ENCODE data around the gene TRIM33. TPM values are rescaled to one million over a fixed set of nuclear protein-coding genes. Genes with fewer than 3 reads are reported as not detected.

The TRIM33 gene
- total RNA-seq, 1 experiment from 2014 or later = 53.8 TPM

DNA sequence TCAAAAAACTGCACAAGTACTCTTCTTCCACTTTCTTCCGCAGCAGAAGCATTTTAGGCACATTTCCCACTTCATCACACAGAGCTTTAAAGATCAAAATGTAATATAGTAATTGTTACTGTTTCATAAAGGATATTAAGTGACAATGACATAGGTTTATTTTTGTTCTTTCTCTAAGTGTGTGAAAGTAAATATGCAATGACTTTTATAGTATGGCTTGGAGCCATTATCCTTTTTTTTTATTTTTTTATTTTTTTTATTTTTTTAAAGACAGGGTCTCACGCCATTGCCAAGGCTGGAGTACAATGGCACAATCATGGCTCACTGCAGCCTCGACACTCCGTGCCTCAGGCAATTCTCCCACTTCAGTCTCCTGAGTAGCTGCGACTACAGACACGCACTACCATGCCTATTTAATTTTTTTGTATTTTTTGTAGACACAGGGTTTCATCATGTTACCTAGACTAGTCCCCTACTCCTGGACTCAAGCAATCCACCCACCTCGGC, 7.0 kb downstream of the TRIM33 start:
- Histone ChIP-seq H3K4me2 (ENCODE audit: insufficient read depth, insufficient read length, low read length) (no peak overlapping the region), H3K79me1 (ENCODE audit: insufficient read depth, low read depth, low read length, poor library complexity, severe bottlenecking) (peaks cover 2% of the 10 kb centered on the region), H4K20me1 (ENCODE audit: control insufficient read depth, insufficient read depth, insufficient read length) (no peaks in the 10 kb centered on the region), H3K79me2 (ENCODE audit: insufficient read depth, low read length) (peaks cover 48% of the 10 kb centered on the region), H3K4ac (ENCODE audit: low read depth, low read length) (no peak overlapping the region), H2BK20ac (ENCODE audit: low read depth, low read length, poor library complexity, severe bottlenecking) (no peak overlapping the region), H3K4me1 (ENCODE audit: insufficient read depth, low read length) (peaks cover under 1% of the 10 kb centered on the region; the same call in 1 of the 2 replicates), H2AK5ac (ENCODE audit: insufficient read length, low read length) (no peak overlapping the region), H2BK5ac (ENCODE audit: insufficient read length, low read length) (no peak overlapping the region), H3K9me3 (ENCODE audit: control insufficient read depth, low read depth, low read length) (no peaks in the 10 kb centered on the region), H4K91ac (ENCODE audit: insufficient read length, low read depth, low read length) (no peak overlapping the region), H4K5ac (ENCODE audit: insufficient read length, low read depth, low read length) (no peak overlapping the region), H2BK120ac (ENCODE audit: low read depth, low read length, poor library complexity, severe bottlenecking) (no peak overlapping the region), H3K27ac (ENCODE audit: insufficient read length, low read depth, low read length) (no peak overlapping the region), H4K8ac (replicated peaks; ENCODE audit: insufficient read length, low read depth, low read length) (no peak overlapping the region), H2AFZ (ENCODE audit: low read length) (no peak overlapping the region), H3K18ac (ENCODE audit: insufficient read length, low read depth, low read length) (no peak overlapping the region), H3K27me3 (ENCODE audit: insufficient read depth, low read length) (no peaks in the 10 kb centered on the region), H3K23me2 (ENCODE audit: insufficient read length, low read depth, low read length, poor library complexity, severe bottlenecking) (peaks cover 1% of the 10 kb centered on the region), H3K23ac (ENCODE audit: insufficient read length, low read depth, low read length) (no peak overlapping the region), H3T11ph (ENCODE audit: low read length) (no peak overlapping the region), H3K14ac (ENCODE audit: insufficient read depth, low read length) (no peak overlapping the region), H2BK15ac (ENCODE audit: low read depth, low read length) (no peak overlapping the region), H3K9ac (ENCODE audit: extremely low read depth, insufficient read length, low read length) (no peak overlapping the region), H2BK12ac (ENCODE audit: insufficient read length, low read depth, low read length) (no peak overlapping the region), H3K56ac (ENCODE audit: insufficient read length, low read depth, low read length) (no peak overlapping the region)
- no peak for TF ChIP-seq CTCF (conservative IDR thresholded peaks at IDR 0.05)
- H3K4me3 Mint-ChIP-seq = no peak overlapping the region
- no peak for DNase-seq
- WGBS (ENCODE audit: extremely low coverage, insufficient read length, low lambda C conversion rate) = no CpG with 5 or more reads among the region's 7 CpGs
- H3K27me3 Mint-ChIP-seq (ENCODE audit: low read depth) = no peaks in the 10 kb centered on the region
- H3K9me3 Mint-ChIP-seq = no peaks in the 10 kb centered on the region
- H3K27ac Mint-ChIP-seq = no peak overlapping the region
- H3K36me3 Mint-ChIP-seq (ENCODE audit: insufficient read depth in 1 of 3, low read depth in 3 of 3) = peaks cover 16 to 21% (median 21%) of the 10 kb centered on the region in 3 experiments; a peak in 6 of 7 replicates
- H3K4me1 Mint-ChIP-seq = peaks cover 32 to 36% of the 10 kb centered on the region in 2 experiments

Data from H9 (cell line).